Heart left ventricle (tissue), 16 donors: ENCODE measurements around the gene SOD3. TPM values are rescaled to one million over a fixed set of nuclear protein-coding genes. Genes with fewer than 3 reads are reported as not detected.

Source experiments
- ATAC-seq, 4 donors: fragments of 200-7000 bp; cut with Tn5 transposase; one replicate each; pipeline ENCODE4 v1.9.1; 2020 to 2022; ENCODE audit warnings: moderate library complexity in 4 of 4, mild to moderate bottlenecking in 3 of 4, moderate number of reproducible peaks in 1 of 4
- DNase-seq, 5 donors: peaks; one replicate each; pipeline ENCODE4 v3.0.0-alpha.2; 2020
- H3K27ac ChIP-seq, 12 donors: fragments of 200-600 bp; sonication (generic) in 4 of 12; one replicate each; pipeline versions ENCODE4 v1.5.0 to v1.8.0; 2016 to 2022; ENCODE audit warnings: mild to moderate bottlenecking in 2 of 12
- H3K27me3 ChIP-seq, 9 donors: fragments of 200-600 bp; sonication (generic) in 2 of 9; one replicate each; pipeline versions ENCODE4 v1.5.1 to v1.8.0; 2016 to 2022; ENCODE audit warnings: mild to moderate bottlenecking in 3 of 9
- H3K36me3 ChIP-seq, 9 donors: fragments of 200-600 bp; sonication (generic) in 2 of 9; one replicate each; pipeline versions ENCODE4 v1.5.0 to v1.8.0; 2018 to 2022; ENCODE audit warnings: mild to moderate bottlenecking in 2 of 9
- H3K4me1 ChIP-seq, 12 donors: fragments of 200-600 bp; sonication (generic) in 4 of 12; one replicate each; pipeline versions ENCODE4 v1.5.0 to v1.8.0; 2016 to 2022; ENCODE audit warnings: mild to moderate bottlenecking in 3 of 12
- H3K4me3 ChIP-seq, 12 donors: fragments of 200-600 bp; sonication (generic) in 4 of 12; one replicate each; pipeline versions ENCODE4 v1.5.0 to v1.8.0; 2017 to 2022; ENCODE audit warnings: mild to moderate bottlenecking in 9 of 12, moderate library complexity in 4 of 12
- H3K9me3 ChIP-seq, 12 donors: fragments of 200-600 bp; sonication (generic) in 4 of 12; one replicate each; pipeline versions ENCODE4 v1.5.0 to v1.8.0; 2016 to 2022; ENCODE audit warnings: mild to moderate bottlenecking in 1 of 12
- CTCF ChIP-seq, 12 donors: fragments of 200-600 bp; sonication (generic) in 4 of 12; IDR thresholded peaks; one replicate each; pipeline versions ENCODE4 v1.5.0 to v1.8.0; 2018 to 2022; ENCODE audit warnings: antibody characterized with exemption in 12 of 12, mild to moderate bottlenecking in 5 of 12
- POLR2A ChIP-seq, 2 donors: fragments of 450-650 bp; IDR thresholded peaks; one replicate each; pipeline ENCODE4 v1.6.1; 2017; ENCODE audit warnings: antibody characterized with exemption in 2 of 2, mild to moderate bottlenecking in 2 of 2, moderate library complexity in 2 of 2
- WGBS, 4 donors: extraction: QIAGEN DNeasy Blood & Tissue Kit in 2 of 4; methylation state at CpG; one replicate each; pipeline versions ENCODE4 v1.1.5 to v1.1.7; 2013 to 2018; 5-methylcytosine and 5-hydroxymethylcytosine counted together
- intact Hi-C, 10 donors: fragments of 100-400 bp; cut with DNase I; formaldehyde crosslinking; loops; one replicate each; pipeline versions ENCODE4 v1.11.1 to v1.14.2; 2022
- polyA plus RNA-seq, 2 donors: library from polyadenylated mRNA; stranded (reverse); fragments of 200-250 nt; gene quantifications; one replicate each; pipeline ENCODE4 v1.2.3, GENCODE V29; 2013
- total RNA-seq, 9 donors: library from RNA; depleted of rRNA in 2 of 9; stranded (reverse); fragments of >200 nt in 2 of 9; fragmentation: NEBNext Ultra II Directional in 3 of 9; extraction: Animal tissue kit (Norgen Biotek cat#: 25700) in 3 of 9; gene quantifications; one replicate each; pipeline versions ENCODE4 v1.1.0 to v1.2.4, GENCODE V29; 2016 to 2023
- donor health status: ischemic (EF 13 %, LVEDD 7.1; RV severe dilation, severe dysfunction).
- donor health status: healthy with polysubstance abuse.
- donor health status: DM: no; HTN: yes; CAD: no.
- donor health status: DM: no; HTN: no; CAD: no.
- donor health status: ischemic (EF 25% LVEDD 6.9; RV normal size, moderate dysfunction).
- donor health status: ischemic (EF 25% LVEDD 5.7; RV mildly dilated, moderate dysfunction).
- donor health status: healthy.
- donor health status: DM: yes; HTN: yes; CAD: no.
- donor health status: ischemic (EF 35%, LVEDD 5.7; RV mildly dilated, moderate dysfunction).
- donor health status: nonischemic (EF 11% LVEDD 7.7; RV severe dilation, severe dysfunction).
- donor health status: DM: yes; HTN: yes; CAD: no.
- donor health status: PGD.
- donor health status: ischemic (EF 29% LVEDD 5.4; RV normal size, mild dysfunction).
- donor health status: nonischemic (EF 23%, LVEDD 6.1; RV moderate dilation, normal function).

SOD3 gene
- total and polyA plus RNA-seq, 11 donors: 11.7 to 110 (median 37.6) TPM

GRCh38 chr4:24768006-24768405, 27.4 kb upstream of the SOD3 start:
- DNase-seq (no peak), ATAC-seq (no peak)
- intact Hi-C loops: no loop called here
- Histone ChIP-seq H3K27ac (no peak overlapping the region), H3K36me3 (no peaks in the 10 kb centered on the region), H3K27me3 (no peaks in the 10 kb centered on the region), H3K9me3 (no peaks in the 10 kb centered on the region), H3K4me1 (peaks cover 0 to 2% (median 0%) of the 10 kb centered on the region in 12 donors), H3K4me3 (no peak overlapping the region)
- WGBS, 4 donors: 84 to 87% (median 85%) methylated on average over 5 of the region's 5 CpGs
- TF ChIP-seq POLR2A (IDR thresholded peaks at IDR 0.05) (no peak), CTCF (IDR thresholded peaks at IDR 0.05) (no peak)

- no peak overlapping the region for H3K4me3 ChIP-seq
- no peak overlapping the region for H3K27ac ChIP-seq
- intact Hi-C loops: no loop called here
- no peaks in the 10 kb centered on the region for H3K9me3 ChIP-seq
- DNase-seq (no peak), ATAC-seq (no peak)
- TF ChIP-seq CTCF (IDR thresholded peaks at IDR 0.05): no peak
- no peak for TF ChIP-seq POLR2A (IDR thresholded peaks at IDR 0.05)
- peaks cover 0 to 2% (median 0%) of the 10 kb centered on the region in 12 donors for H3K4me1 ChIP-seq
- H3K36me3 ChIP-seq: no peaks in the 10 kb centered on the region
- H3K27me3 ChIP-seq: no peaks in the 10 kb centered on the region
Observed at GRCh38 chr4:24768604-24769003, 26.8 kb upstream of the SOD3 start.

DNA sequence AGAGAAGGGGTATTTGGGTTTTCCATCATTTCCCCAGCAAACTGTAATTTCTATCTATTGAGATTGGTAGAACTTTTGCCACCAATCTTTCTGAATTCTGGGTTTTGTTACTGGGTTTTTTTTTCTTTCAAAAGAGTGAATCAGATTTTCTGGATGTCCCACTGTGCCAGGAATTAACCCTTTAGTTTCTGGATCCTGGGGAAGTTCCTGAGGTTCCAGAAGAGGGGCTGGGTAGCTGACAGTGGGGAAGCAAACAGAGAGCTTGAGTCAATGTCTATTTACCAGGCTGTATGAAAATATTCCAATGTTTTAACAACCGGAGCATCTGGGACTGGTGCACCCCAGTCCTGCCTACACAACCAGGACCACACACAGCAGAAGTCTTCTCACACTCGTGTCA, 25.8 kb upstream of the SOD3 start:
- Histone ChIP-seq H3K27ac (no peak overlapping the region), H3K4me3 (no peak overlapping the region), H3K4me1 (no peaks in the 10 kb centered on the region), H3K27me3 (no peaks in the 10 kb centered on the region), H3K36me3 (no peaks in the 10 kb centered on the region), H3K9me3 (no peaks in the 10 kb centered on the region)
- no peak for ATAC-seq
- TF ChIP-seq CTCF (IDR thresholded peaks at IDR 0.05) (no peak), POLR2A (IDR thresholded peaks at IDR 0.05) (no peak)
- WGBS, 4 donors: 82 to 96% (median 83%) methylated on average over 2 of the region's 2 CpGs
- DNase-seq: no peak
- intact Hi-C loops: no loop called here

GRCh38 chr4:24770032-24770584, 25.3 kb upstream of the SOD3 start:
- Histone ChIP-seq H3K27me3 (no peaks in the 10 kb centered on the region), H3K36me3 (no peaks in the 10 kb centered on the region), H3K9me3 (no peaks in the 10 kb centered on the region), H3K4me1 (no peaks in the 10 kb centered on the region), H3K27ac (no peak overlapping the region), H3K4me3 (no peak overlapping the region)
- TF ChIP-seq POLR2A (IDR thresholded peaks at IDR 0.05): no peak
- no peak for DNase-seq
- WGBS, 4 donors: 71 to 86% (median 78%) methylated on average over 3 of the region's 3 CpGs
- no peak for ATAC-seq
- intact Hi-C loops: no loop called here

DNA sequence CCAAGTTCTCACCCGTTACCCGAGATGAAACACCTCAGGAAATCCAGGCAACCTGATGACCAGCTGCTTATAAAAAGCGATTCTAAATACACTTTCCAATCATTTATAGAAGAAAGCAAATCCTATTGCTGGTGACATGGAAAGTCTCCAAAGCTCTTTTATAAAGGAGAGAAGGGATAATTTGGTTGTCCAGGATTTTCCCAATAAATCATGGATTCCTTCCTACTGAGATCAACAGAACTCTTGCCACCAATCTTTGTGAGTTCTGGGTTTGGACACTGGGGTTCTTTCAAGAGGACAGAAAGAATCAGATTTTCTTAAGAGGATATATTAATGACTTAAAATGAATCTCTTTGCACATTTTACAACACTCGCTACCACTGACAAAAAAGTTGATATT, 24.7 kb upstream of the SOD3 start:
- Histone ChIP-seq H3K4me3 (no peak overlapping the region), H3K27ac (peak overlapping the region in 1 of 12 donors; percentile 3), H3K9me3 (no peaks in the 10 kb centered on the region), H3K4me1 (no peaks in the 10 kb centered on the region), H3K27me3 (no peaks in the 10 kb centered on the region), H3K36me3 (no peaks in the 10 kb centered on the region)
- 85 to 94% (median 89%) methylated on average over 4 of the region's 4 CpGs for WGBS, 4 donors
- intact Hi-C loops: no loop called here
- ATAC-seq: no peak
- TF ChIP-seq CTCF (IDR thresholded peaks at IDR 0.05): no peak
- no peak for TF ChIP-seq POLR2A (IDR thresholded peaks at IDR 0.05)
- no peak for DNase-seq
